Natural killer cell (primary cell): ENCODE results near the gene DRD2. TPM values are rescaled to one million over a fixed set of nuclear protein-coding genes. Genes with fewer than 3 reads are reported as not detected.

Source experiments
- ATAC-seq, 3 donors: fragments of 150-1000 bp in 2 of 3; fragments of 200-7000 bp in 1 of 3; cut with Tn5 transposase; 1 replicate in 1 of 3; 2 replicates in 2 of 3; pipeline ENCODE4 v1.10.0; 2021; ENCODE audit warnings: mild to moderate bottlenecking in 2 of 3, moderate library complexity in 2 of 3
- DNase-seq, 2 donors: peaks; one replicate each; pipeline versions ENCODE4 v3.0.0 to v3.0.0-alpha.2; 2013 to 2021; ENCODE audit warnings: mixed read lengths in 1 of 2
- H3K27ac ChIP-seq: one replicate; pipeline ENCODE4 v1.5.1; 2013; ENCODE audit warnings: mild to moderate bottlenecking, low read length
- H3K27me3 ChIP-seq: one replicate; pipeline ENCODE4 v1.6.1; 2013; ENCODE audit warnings: low read length; ENCODE audit not compliant: control insufficient read depth, insufficient read depth
- H3K36me3 ChIP-seq: one replicate; pipeline ENCODE4 v1.6.1; 2013; ENCODE audit warnings: low read length; ENCODE audit not compliant: control insufficient read depth, insufficient read depth
- H3K4me1 ChIP-seq: one replicate; pipeline ENCODE4 v1.6.1; 2013; ENCODE audit warnings: low read length; ENCODE audit not compliant: control insufficient read depth, insufficient read depth
- H3K4me3 ChIP-seq: one replicate; pipeline ENCODE4 v1.5.1; 2013; ENCODE audit warnings: low read length
- H3K9me3 ChIP-seq: one replicate; pipeline ENCODE4 v1.6.1; 2013; ENCODE audit warnings: low read length; ENCODE audit not compliant: control insufficient read depth, insufficient read depth
- H3K27ac Mint-ChIP-seq, 2 donors: one replicate each; pipeline ENCODE4 v1.8.0; 2022; ENCODE audit warnings: mild to moderate bottlenecking in 2 of 2, mixed read lengths in 2 of 2, moderate library complexity in 1 of 2
- H3K27me3 Mint-ChIP-seq, 2 donors: one replicate each; pipeline ENCODE4 v1.8.0; 2022; ENCODE audit warnings: low read depth in 2 of 2, mixed read lengths in 2 of 2
- H3K36me3 Mint-ChIP-seq: one replicate; pipeline ENCODE4 v1.8.0; 2022; ENCODE audit warnings: mixed read lengths
- H3K4me1 Mint-ChIP-seq, 2 donors: one replicate each; pipeline ENCODE4 v1.8.0; 2022; ENCODE audit warnings: mixed read lengths in 2 of 2
- H3K4me3 Mint-ChIP-seq: one replicate; pipeline ENCODE4 v1.8.0; 2022; ENCODE audit warnings: mild to moderate bottlenecking, moderate library complexity, mixed read lengths
- H3K9me3 Mint-ChIP-seq, 2 donors: one replicate each; pipeline ENCODE4 v1.8.0; 2022; ENCODE audit warnings: mixed read lengths in 2 of 2
- WGBS: methylation state at CpG from one replicate; pipeline ENCODE4 v1.1.7; 2013; ENCODE audit warnings: missing lambda C conversion rate; ENCODE audit not compliant: insufficient coverage; 5-methylcytosine and 5-hydroxymethylcytosine counted together
- intact Hi-C: fragments of 100-400 bp; cut with micrococcal nuclease; formaldehyde crosslinking; loops from one replicate; pipeline ENCODE4 v1.14.2; 2022
- total RNA-seq, 4 donors: library from RNA; stranded (reverse); fragments of 120-200 nt in 1 of 4; gene quantifications; one replicate each; pipeline versions ENCODE4 v1.2.3 to v1.2.4, GENCODE V29; 2013 to 2022
- TF ChIP-seq, protein P1 (sequence below): fragments of 200-600 bp; IDR thresholded peaks from one replicate; pipeline ENCODE4 v1.8.0; 2022; ENCODE audit warnings: antibody characterized with exemption

Gene DRD2
- total RNA-seq, 3 donors from 2014 or later (not counting 1 experiment from before 2014, with no cell fraction given): not detected

DNA sequence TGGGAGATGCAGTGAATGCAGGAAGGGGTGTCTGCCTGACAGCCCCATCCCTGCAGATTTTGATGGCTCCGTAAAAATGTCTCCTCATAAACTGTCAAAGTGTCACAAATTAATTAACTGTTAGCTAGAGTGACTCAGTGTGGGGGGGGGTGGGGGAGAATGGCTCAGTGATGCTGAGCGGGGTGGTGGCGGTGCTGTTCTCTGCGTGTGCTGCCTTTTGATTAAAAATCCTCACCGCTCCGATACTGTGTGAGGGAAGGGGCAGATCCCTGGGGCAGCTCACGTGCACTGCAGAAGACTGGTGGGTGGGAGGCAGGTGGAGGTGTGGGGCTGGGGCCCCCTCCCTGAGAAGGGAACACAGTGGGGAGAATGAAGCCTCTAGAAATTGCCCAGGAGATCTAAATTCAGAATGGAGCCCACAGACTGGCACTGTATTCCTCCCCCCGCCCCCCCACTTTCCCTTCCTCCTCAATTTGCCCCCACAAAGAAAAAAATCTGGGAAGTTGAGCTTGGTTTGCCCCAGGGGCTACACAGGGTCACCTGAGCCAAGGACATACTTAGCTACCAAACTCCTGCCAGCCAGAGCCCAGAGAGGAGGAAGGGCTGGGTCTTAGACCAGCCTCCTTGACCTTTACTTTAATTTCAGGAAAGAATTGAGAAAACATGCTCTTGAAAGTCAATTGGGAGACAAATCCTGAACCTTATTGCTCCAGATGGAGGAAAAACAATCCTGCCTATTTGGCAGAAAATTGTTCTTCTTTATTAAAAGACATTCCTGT lies 39.8 kb downstream of the DRD2 start:
- Mint-ChIP-seq H3K9me3 (no peaks in the 10 kb centered on the region), H3K4me3 (no peak overlapping the region), H3K27ac (no peak overlapping the region), H3K27me3 (peaks cover 5 to 25% of the 10 kb centered on the region in 2 donors), H3K36me3 (no peaks in the 10 kb centered on the region), H3K4me1 (no peaks in the 10 kb centered on the region)
- no peak for DNase-seq
- ATAC-seq: no peak
- intact Hi-C loops: no loop called here
- Histone ChIP-seq H3K27ac (no peak overlapping the region), H3K36me3 (no peaks in the 10 kb centered on the region), H3K9me3 (no peaks in the 10 kb centered on the region), H3K4me1 (no peaks in the 10 kb centered on the region), H3K4me3 (no peak overlapping the region), H3K27me3 (no peaks in the 10 kb centered on the region)
- TF ChIP-seq, protein P1, sequence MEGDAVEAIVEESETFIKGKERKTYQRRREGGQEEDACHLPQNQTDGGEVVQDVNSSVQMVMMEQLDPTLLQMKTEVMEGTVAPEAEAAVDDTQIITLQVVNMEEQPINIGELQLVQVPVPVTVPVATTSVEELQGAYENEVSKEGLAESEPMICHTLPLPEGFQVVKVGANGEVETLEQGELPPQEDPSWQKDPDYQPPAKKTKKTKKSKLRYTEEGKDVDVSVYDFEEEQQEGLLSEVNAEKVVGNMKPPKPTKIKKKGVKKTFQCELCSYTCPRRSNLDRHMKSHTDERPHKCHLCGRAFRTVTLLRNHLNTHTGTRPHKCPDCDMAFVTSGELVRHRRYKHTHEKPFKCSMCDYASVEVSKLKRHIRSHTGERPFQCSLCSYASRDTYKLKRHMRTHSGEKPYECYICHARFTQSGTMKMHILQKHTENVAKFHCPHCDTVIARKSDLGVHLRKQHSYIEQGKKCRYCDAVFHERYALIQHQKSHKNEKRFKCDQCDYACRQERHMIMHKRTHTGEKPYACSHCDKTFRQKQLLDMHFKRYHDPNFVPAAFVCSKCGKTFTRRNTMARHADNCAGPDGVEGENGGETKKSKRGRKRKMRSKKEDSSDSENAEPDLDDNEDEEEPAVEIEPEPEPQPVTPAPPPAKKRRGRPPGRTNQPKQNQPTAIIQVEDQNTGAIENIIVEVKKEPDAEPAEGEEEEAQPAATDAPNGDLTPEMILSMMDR: no peak
- 88% methylated on average over 8 of the region's 8 CpGs for WGBS

DNA sequence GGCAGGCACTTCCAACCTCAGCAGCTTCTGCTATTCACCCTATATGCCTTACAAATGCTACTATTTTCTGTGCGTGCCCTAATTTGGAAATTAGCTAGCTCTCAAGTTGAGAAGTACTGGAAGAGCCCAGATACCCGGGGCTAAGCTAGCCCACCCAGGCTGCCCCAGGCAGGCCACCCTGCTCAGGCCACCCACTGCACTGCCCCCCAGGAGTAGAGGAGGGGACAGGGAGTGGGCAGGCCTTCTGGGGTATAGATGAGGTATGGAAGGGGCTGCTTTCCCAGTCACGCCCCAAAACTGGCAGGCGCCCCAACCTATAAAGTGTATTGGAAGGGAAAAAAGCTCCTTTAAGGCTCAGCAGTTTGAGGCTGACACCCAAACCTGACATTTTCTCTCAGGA lies 43.5 kb downstream of the DRD2 start:
- no peaks in the 10 kb centered on the region for H3K36me3 ChIP-seq
- H3K9me3 Mint-ChIP-seq: no peaks in the 10 kb centered on the region

DNA sequence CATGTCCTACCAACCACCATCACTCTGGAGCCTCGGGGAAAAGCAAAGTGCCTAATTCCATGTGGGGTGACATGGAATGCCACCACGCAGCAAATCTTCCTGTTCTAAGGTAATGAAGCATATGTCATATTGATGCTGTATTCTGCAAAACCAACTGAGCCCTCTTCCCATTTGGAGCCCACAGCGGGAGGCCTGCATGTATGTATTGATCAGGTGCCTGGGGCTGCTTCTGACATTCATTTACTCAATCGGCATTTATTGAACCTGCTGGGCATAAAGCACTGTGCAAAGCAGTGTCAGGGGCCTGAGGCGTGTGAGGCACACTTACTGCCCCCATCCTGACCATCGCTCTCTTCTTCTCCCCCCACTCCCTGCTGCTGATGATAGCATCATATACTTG lies 48.5 kb downstream of the DRD2 start:
- H3K27ac ChIP-seq: no peak overlapping the region
- Mint-ChIP-seq H3K9me3 (no peaks in the 10 kb centered on the region), H3K36me3 (no peaks in the 10 kb centered on the region), H3K4me3 (no peak overlapping the region), H3K4me1 (no peaks in the 10 kb centered on the region), H3K27me3 (no peaks in the 10 kb centered on the region), H3K27ac (no peak overlapping the region)
- H3K4me3 ChIP-seq: no peak overlapping the region
- ATAC-seq: no peak
- DNase-seq: no peak
- WGBS: 91% methylated on average over 5 of the region's 6 CpGs
- H3K4me1 ChIP-seq: no peaks in the 10 kb centered on the region
- no peaks in the 10 kb centered on the region for H3K36me3 ChIP-seq
- intact Hi-C loops: no loop called here
- no peaks in the 10 kb centered on the region for H3K27me3 ChIP-seq
- TF ChIP-seq, protein P1: no peak
- H3K9me3 ChIP-seq: no peaks in the 10 kb centered on the region

More for the DNA sequence above, 43.5 kb downstream of the DRD2 start:
- peaks cover 5 to 13% of the 10 kb centered on the region in 2 donors for H3K27me3 Mint-ChIP-seq
- H3K4me1 ChIP-seq: no peaks in the 10 kb centered on the region
- DNase-seq (no peak), ATAC-seq (no peak)
- H3K27me3 ChIP-seq: no peaks in the 10 kb centered on the region
- H3K36me3 Mint-ChIP-seq: no peaks in the 10 kb centered on the region
- H3K4me3 Mint-ChIP-seq: no peak overlapping the region
- no peak overlapping the region for H3K27ac Mint-ChIP-seq
- WGBS: 94% methylated on average over 4 of the region's 4 CpGs
- H3K9me3 ChIP-seq: no peaks in the 10 kb centered on the region
- H3K27ac ChIP-seq: no peak overlapping the region
- H3K4me1 Mint-ChIP-seq: no peaks in the 10 kb centered on the region
- H3K4me3 ChIP-seq: no peak overlapping the region
- intact Hi-C loops: no loop called here
- TF ChIP-seq, protein P1: no peak

DNA sequence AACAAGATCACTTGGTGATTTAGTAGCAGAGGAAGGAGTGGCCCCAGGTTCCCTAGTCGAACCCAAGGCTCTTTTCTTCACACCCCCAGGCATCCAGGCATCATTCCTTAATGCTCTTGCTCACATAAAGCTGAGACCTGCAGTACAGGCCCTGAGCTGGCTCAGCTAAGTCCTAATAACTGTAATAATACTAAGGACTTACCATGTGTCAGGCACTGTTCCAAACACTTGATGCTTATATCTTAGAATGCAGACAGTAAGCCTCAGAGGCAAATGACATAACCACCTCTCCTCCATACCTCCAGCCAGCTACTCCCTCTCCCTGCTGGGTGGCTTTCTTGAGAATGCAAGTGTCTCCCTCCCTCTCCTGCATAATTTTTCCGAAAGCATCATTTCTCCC lies 54.4 kb downstream of the DRD2 start:
- no peak overlapping the region for H3K27ac ChIP-seq
- no peaks in the 10 kb centered on the region for H3K27me3 ChIP-seq
- no peaks in the 10 kb centered on the region for H3K27me3 Mint-ChIP-seq
- no peak overlapping the region for H3K4me3 Mint-ChIP-seq
- intact Hi-C loops: no loop called here
- no peaks in the 10 kb centered on the region for H3K9me3 ChIP-seq
- H3K4me3 ChIP-seq: no peak overlapping the region
- H3K36me3 ChIP-seq: no peaks in the 10 kb centered on the region
- no peaks in the 10 kb centered on the region for H3K36me3 Mint-ChIP-seq
- ATAC-seq (no peak), DNase-seq (no peak)
- no peaks in the 10 kb centered on the region for H3K4me1 ChIP-seq
- TF ChIP-seq, protein P1: no peak
- no peaks in the 10 kb centered on the region for H3K4me1 Mint-ChIP-seq
- no peak overlapping the region for H3K27ac Mint-ChIP-seq
- 66% methylated on average over 2 of the region's 2 CpGs for WGBS
- no peaks in the 10 kb centered on the region for H3K9me3 Mint-ChIP-seq
